ENCODE measurements around the gene PPIE. TPM values are rescaled to one million over a fixed set of nuclear protein-coding genes. Genes with fewer than 3 reads are reported as not detected.

The PPIE gene
- total RNA-seq, 1 experiment from 2014 or later, result 73.8 TPM

DNA sequence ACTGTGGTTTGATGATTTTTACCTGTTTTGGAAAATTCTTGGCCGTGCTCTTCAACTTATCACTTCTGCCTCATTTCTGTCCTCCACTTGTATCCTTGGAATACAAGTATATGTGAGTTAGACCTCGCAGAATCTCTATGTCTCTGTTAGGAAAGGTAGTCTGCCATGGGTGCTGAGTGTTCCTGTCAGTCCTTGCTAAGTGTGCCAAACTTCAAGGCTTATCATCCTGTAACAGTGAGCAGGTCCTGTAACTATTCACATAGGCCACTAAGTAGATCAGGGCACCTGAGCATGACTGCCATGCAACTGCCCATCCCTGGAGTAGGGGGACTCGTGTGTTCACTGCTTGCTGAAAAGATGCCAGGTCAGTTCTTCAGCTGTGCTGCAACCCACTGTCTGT lies 74.2 kb downstream of the PPIE start:
- Histone ChIP-seq H3K4me2 (ENCODE audit: low read length) (no peak overlapping the region), H3K9ac (ENCODE audit: low read length) (no peak overlapping the region), H2AFZ (ENCODE audit: low read depth, low read length, poor library complexity, severe bottlenecking) (no peak overlapping the region), H4K20me1 (ENCODE audit: insufficient read depth) (no peaks in the 10 kb centered on the region), H3K9me3 (ENCODE audit: control insufficient read depth in 1 of 2, insufficient read depth in 1 of 2, low read depth in 1 of 2, low read length in 2 of 2) (no peaks in the 10 kb centered on the region), H3K27me3 (ENCODE audit: insufficient read depth, low read length) (no peaks in the 10 kb centered on the region), H3K27ac (ENCODE audit: low read depth, low read length) (no peak overlapping the region), H3K4me1 (ENCODE audit: control insufficient read depth in 1 of 2, insufficient read depth in 2 of 2, low read length in 2 of 2) (peaks cover 0 to 15% of the 10 kb centered on the region in 2 experiments; a peak in 2 of 4 replicates), H3K9me2 (ENCODE audit: insufficient read depth) (no peaks in the 10 kb centered on the region), H3K36me3 (ENCODE audit: control insufficient read depth in 1 of 2, insufficient read depth in 2 of 2, low read length in 2 of 2) (no peaks in the 10 kb centered on the region), H3K4me3 (replicated peaks in 1 of 2; ENCODE audit: low read depth in 1 of 2, low read length in 2 of 2) (no peak overlapping the region), H3K79me2 (ENCODE audit: insufficient read depth, low read length) (no peaks in the 10 kb centered on the region)
- no peak for ATAC-seq
- DNase-seq (ENCODE audit: low read depth, low spot score), result no peak
- ChIA-PET CTCF (no interaction called here), POLR2A (no interaction called here), RAD21 (ENCODE audit: low non-redundant PET in 1 of 2, low total read pairs in 2 of 2, uncharacterized antibody in 2 of 2, unreplicated experiment in 2 of 2) (no interaction called here)
- no TSS peak for BruUV-seq (replicated peaks)
- intact Hi-C loops (cut with micrococcal nuclease), result loop anchor here (10.0 kb wide), 1 partner anchor 522 kb away; no protein-coding TSS in a partner anchor
- no peak for TF ChIP-seq EZH2phosphoT487 (IDR thresholded peaks at IDR 0.05; ENCODE audit: borderline replicate concordance)
- TF ChIP-seq, protein P1, sequence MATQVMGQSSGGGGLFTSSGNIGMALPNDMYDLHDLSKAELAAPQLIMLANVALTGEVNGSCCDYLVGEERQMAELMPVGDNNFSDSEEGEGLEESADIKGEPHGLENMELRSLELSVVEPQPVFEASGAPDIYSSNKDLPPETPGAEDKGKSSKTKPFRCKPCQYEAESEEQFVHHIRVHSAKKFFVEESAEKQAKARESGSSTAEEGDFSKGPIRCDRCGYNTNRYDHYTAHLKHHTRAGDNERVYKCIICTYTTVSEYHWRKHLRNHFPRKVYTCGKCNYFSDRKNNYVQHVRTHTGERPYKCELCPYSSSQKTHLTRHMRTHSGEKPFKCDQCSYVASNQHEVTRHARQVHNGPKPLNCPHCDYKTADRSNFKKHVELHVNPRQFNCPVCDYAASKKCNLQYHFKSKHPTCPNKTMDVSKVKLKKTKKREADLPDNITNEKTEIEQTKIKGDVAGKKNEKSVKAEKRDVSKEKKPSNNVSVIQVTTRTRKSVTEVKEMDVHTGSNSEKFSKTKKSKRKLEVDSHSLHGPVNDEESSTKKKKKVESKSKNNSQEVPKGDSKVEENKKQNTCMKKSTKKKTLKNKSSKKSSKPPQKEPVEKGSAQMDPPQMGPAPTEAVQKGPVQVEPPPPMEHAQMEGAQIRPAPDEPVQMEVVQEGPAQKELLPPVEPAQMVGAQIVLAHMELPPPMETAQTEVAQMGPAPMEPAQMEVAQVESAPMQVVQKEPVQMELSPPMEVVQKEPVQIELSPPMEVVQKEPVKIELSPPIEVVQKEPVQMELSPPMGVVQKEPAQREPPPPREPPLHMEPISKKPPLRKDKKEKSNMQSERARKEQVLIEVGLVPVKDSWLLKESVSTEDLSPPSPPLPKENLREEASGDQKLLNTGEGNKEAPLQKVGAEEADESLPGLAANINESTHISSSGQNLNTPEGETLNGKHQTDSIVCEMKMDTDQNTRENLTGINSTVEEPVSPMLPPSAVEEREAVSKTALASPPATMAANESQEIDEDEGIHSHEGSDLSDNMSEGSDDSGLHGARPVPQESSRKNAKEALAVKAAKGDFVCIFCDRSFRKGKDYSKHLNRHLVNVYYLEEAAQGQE (IDR thresholded peaks at IDR 0.05; ENCODE audit: low read depth), result no peak
- no peak for TF ChIP-seq POLR2A (IDR thresholded peaks at IDR 0.05; ENCODE audit: borderline replicate concordance, extremely low read depth, insufficient read depth, insufficient read length)
- TF ChIP-seq RAD21 (IDR thresholded peaks at IDR 0.05; ENCODE audit: low read depth), result no peak
- no peak for TF ChIP-seq TCF7L2 (IDR thresholded peaks at IDR 0.05; ENCODE audit: borderline replicate concordance, extremely low read depth, insufficient read depth, insufficient read length)
- TF ChIP-seq, protein P2, sequence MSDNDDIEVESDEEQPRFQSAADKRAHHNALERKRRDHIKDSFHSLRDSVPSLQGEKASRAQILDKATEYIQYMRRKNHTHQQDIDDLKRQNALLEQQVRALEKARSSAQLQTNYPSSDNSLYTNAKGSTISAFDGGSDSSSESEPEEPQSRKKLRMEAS (IDR thresholded peaks at IDR 0.05), result no peak

Other genes with a start within 250 kb of the PPIE start
- gene BMP8A, start 247.2 kb upstream of the PPIE start, total RNA-seq (2021; ENCODE audit: unreplicated experiment), result 4.1 TPM
- gene PABPC4, start 162.1 kb upstream of the PPIE start, total RNA-seq (2021; ENCODE audit: unreplicated experiment), result 455 TPM
- 8.8 TPM for gene HEYL, start 99.2 kb upstream of the PPIE start, total RNA-seq (2021; ENCODE audit: unreplicated experiment)
- gene NT5C1A, start 66.8 kb upstream of the PPIE start, total RNA-seq (2021; ENCODE audit: unreplicated experiment), result not detected
- 5.2 TPM for gene HPCAL4, start 47.4 kb upstream of the PPIE start, total RNA-seq (2021; ENCODE audit: unreplicated experiment)
- gene OXCT2, start 32.5 kb downstream of the PPIE start, total RNA-seq (2021; ENCODE audit: unreplicated experiment), result 3.7 TPM
- 9.5 TPM for gene BMP8B, start 50.0 kb downstream of the PPIE start, total RNA-seq (2021; ENCODE audit: unreplicated experiment)
- 32.3 TPM for gene TRIT1, start 144.6 kb downstream of the PPIE start, total RNA-seq (2021; ENCODE audit: unreplicated experiment)
- 10.0 TPM for gene MYCL, start 163.0 kb downstream of the PPIE start, total RNA-seq (2021; ENCODE audit: unreplicated experiment)
- gene MFSD2A, start 216.3 kb downstream of the PPIE start, total RNA-seq (2021; ENCODE audit: unreplicated experiment), result 8.0 TPM

Measured in HCT116 (cell line).